ENCODE results near the gene WDR18.

GRCh38 chr19:944663-945241 lies 39.4 kb upstream of the WDR18 start:
- TF ChIP-seq CTCF (IDR thresholded peaks at IDR 0.05; ENCODE audit: low read depth, low read length, missing input control) = no peak
- no peak for TF ChIP-seq TAF1 (conservative IDR thresholded peaks at IDR 0.05)
- TF ChIP-seq, protein P1, sequence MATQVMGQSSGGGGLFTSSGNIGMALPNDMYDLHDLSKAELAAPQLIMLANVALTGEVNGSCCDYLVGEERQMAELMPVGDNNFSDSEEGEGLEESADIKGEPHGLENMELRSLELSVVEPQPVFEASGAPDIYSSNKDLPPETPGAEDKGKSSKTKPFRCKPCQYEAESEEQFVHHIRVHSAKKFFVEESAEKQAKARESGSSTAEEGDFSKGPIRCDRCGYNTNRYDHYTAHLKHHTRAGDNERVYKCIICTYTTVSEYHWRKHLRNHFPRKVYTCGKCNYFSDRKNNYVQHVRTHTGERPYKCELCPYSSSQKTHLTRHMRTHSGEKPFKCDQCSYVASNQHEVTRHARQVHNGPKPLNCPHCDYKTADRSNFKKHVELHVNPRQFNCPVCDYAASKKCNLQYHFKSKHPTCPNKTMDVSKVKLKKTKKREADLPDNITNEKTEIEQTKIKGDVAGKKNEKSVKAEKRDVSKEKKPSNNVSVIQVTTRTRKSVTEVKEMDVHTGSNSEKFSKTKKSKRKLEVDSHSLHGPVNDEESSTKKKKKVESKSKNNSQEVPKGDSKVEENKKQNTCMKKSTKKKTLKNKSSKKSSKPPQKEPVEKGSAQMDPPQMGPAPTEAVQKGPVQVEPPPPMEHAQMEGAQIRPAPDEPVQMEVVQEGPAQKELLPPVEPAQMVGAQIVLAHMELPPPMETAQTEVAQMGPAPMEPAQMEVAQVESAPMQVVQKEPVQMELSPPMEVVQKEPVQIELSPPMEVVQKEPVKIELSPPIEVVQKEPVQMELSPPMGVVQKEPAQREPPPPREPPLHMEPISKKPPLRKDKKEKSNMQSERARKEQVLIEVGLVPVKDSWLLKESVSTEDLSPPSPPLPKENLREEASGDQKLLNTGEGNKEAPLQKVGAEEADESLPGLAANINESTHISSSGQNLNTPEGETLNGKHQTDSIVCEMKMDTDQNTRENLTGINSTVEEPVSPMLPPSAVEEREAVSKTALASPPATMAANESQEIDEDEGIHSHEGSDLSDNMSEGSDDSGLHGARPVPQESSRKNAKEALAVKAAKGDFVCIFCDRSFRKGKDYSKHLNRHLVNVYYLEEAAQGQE (IDR thresholded peaks at IDR 0.05) = no peak
- TF ChIP-seq NR2F2 (IDR thresholded peaks at IDR 0.05) = no peak
- no peak for TF ChIP-seq YY1 (IDR thresholded peaks at IDR 0.05)
- no peak for TF ChIP-seq SP1 (IDR thresholded peaks at IDR 0.05)
- no peak for TF ChIP-seq GABPA (IDR thresholded peaks at IDR 0.05 in 1 of 2, conservative IDR thresholded peaks at IDR 0.05 in 1 of 2)
- TF ChIP-seq, protein P2, sequence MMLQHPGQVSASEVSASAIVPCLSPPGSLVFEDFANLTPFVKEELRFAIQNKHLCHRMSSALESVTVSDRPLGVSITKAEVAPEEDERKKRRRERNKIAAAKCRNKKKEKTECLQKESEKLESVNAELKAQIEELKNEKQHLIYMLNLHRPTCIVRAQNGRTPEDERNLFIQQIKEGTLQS (IDR thresholded peaks at IDR 0.05) = no peak
- no peak for TF ChIP-seq MAX (IDR thresholded peaks at IDR 0.05)
- TF ChIP-seq EGR1 (IDR thresholded peaks at IDR 0.05; ENCODE audit: low read depth in 2 of 2) = no peak
- no peak for TF ChIP-seq RAD21 (IDR thresholded peaks at IDR 0.05)
- TF ChIP-seq JUND (IDR thresholded peaks at IDR 0.05) = no peak
